Spleen (tissue), 11 donors: ENCODE measurements around the gene AVP. TPM values are rescaled to one million over a fixed set of nuclear protein-coding genes. Genes with fewer than 3 reads are reported as not detected.

Experiments used
- DNase-seq: peaks from one replicate; pipeline ENCODE4 v3.0.0-alpha.2; 2020
- H3K27ac ChIP-seq, 8 donors: fragments of 200-600 bp; sonication (generic) in 7 of 8; 1 replicate in 4 of 8; 2 replicates in 4 of 8; pipeline versions ENCODE4 v1.5.0 to v1.8.0; 2016 to 2021; ENCODE audit warnings: inconsistent platforms in 4 of 8, mild to moderate bottlenecking in 4 of 8, moderate library complexity in 1 of 8
- H3K27me3 ChIP-seq, 7 donors: fragments of 200-600 bp; sonication (generic) in 6 of 7; replicated peaks in 1 of 7; 1 replicate in 4 of 7; 2 replicates in 3 of 7; pipeline versions ENCODE4 v1.5.0 to v1.8.0; 2016 to 2021; ENCODE audit warnings: inconsistent platforms in 3 of 7, mild to moderate bottlenecking in 1 of 7
- H3K36me3 ChIP-seq, 6 donors: fragments of 200-600 bp; sonication (generic) in 5 of 6; 1 replicate in 4 of 6; 2 replicates in 2 of 6; pipeline versions ENCODE4 v1.5.0 to v1.8.0; 2016 to 2021; ENCODE audit warnings: inconsistent platforms in 2 of 6
- H3K4me1 ChIP-seq, 6 donors: fragments of 200-600 bp; sonication (generic) in 5 of 6; 1 replicate in 3 of 6; 2 replicates in 3 of 6; pipeline versions ENCODE4 v1.5.0 to v1.8.0; 2016 to 2021; ENCODE audit warnings: inconsistent platforms in 3 of 6
- H3K4me3 ChIP-seq, 8 donors: fragments of 200-600 bp; sonication (generic) in 7 of 8; 1 replicate in 4 of 8; 2 replicates in 4 of 8; pipeline versions ENCODE4 v1.5.0 to v1.8.0; 2016 to 2021; ENCODE audit warnings: inconsistent platforms in 4 of 8, mild to moderate bottlenecking in 4 of 8, moderate library complexity in 2 of 8
- H3K9me3 ChIP-seq, 8 donors: fragments of 200-600 bp; sonication (generic) in 7 of 8; 1 replicate in 4 of 8; 2 replicates in 4 of 8; pipeline versions ENCODE4 v1.5.0 to v1.8.0; 2016 to 2021; ENCODE audit warnings: inconsistent platforms in 4 of 8
- CTCF ChIP-seq, 11 experiments: fragments of 200-600 bp in 7 of 11; fragments of 450-650 bp in 4 of 11; sonication (generic) in 4 of 11; IDR thresholded peaks in 8 of 11; conservative IDR thresholded peaks in 3 of 11; 1 replicate in 7 of 11; 2 replicates in 4 of 11; pipeline versions ENCODE4 v1.4.0 to v1.8.0; 2016 to 2021; ENCODE audit warnings: antibody characterized with exemption in 11 of 11, inconsistent platforms in 4 of 11, mild to moderate bottlenecking in 1 of 11
- POLR2A ChIP-seq, 3 donors: fragments of 450-650 bp; IDR thresholded peaks; one replicate each; pipeline ENCODE4 v1.5.1; 2017; ENCODE audit warnings: antibody characterized with exemption in 3 of 3, mild to moderate bottlenecking in 1 of 3
- POLR2AphosphoS5 ChIP-seq, 3 donors: sonication (generic); formaldehyde crosslinking; IDR thresholded peaks; one replicate each; pipeline ENCODE4 v1.5.1; 2017; ENCODE audit warnings: antibody characterized with exemption in 3 of 3
- WGBS, 5 donors: extraction: QIAGEN DNeasy Blood & Tissue Kit in 3 of 5; methylation state at CpG; one replicate each; pipeline versions ENCODE4 v1.1.5 to v1.1.7; 2013 to 2018; 5-methylcytosine and 5-hydroxymethylcytosine counted together
- intact Hi-C: fragments of 100-400 bp; cut with DNase I; formaldehyde crosslinking; loops from one replicate; pipeline ENCODE4 v1.15.0; 2023; ENCODE audit warnings: low total_unique reads
- polyA plus RNA-seq, 3 donors: library from polyadenylated mRNA; stranded (reverse); fragments of 200-250 nt; gene quantifications; one replicate each; pipeline ENCODE4 v1.2.1, GENCODE V29; 2013
- total RNA-seq, 7 donors: library from RNA; depleted of rRNA in 3 of 7; stranded (reverse); fragments of >200 nt in 3 of 7; fragmentation: NEBNext Ultra II Directional in 4 of 7; extraction: Animal tissue kit (Norgen Biotek cat#: 25700) in 4 of 7; gene quantifications; one replicate each; pipeline versions ENCODE4 v1.1.0 to v1.2.1, GENCODE V29; 2016 to 2021
- donor health status: healthy with polysubstance abuse.
- donor health status: DM: no; HTN: no; CAD: no; lungs with moderate emphysema.
- donor health status: DM: no; HTN: no; CAD: no.
- donor health status: Bipolar disorder and iron deficiency.
- donor health status: healthy.
- donor health status: DM: no; HTN: no; CAD: no.
- donor health status: DM: yes; HTN: yes; CAD: no.

The AVP gene
- total and polyA plus RNA-seq, 10 donors: 2.2 TPM; not detected in 9

DNA sequence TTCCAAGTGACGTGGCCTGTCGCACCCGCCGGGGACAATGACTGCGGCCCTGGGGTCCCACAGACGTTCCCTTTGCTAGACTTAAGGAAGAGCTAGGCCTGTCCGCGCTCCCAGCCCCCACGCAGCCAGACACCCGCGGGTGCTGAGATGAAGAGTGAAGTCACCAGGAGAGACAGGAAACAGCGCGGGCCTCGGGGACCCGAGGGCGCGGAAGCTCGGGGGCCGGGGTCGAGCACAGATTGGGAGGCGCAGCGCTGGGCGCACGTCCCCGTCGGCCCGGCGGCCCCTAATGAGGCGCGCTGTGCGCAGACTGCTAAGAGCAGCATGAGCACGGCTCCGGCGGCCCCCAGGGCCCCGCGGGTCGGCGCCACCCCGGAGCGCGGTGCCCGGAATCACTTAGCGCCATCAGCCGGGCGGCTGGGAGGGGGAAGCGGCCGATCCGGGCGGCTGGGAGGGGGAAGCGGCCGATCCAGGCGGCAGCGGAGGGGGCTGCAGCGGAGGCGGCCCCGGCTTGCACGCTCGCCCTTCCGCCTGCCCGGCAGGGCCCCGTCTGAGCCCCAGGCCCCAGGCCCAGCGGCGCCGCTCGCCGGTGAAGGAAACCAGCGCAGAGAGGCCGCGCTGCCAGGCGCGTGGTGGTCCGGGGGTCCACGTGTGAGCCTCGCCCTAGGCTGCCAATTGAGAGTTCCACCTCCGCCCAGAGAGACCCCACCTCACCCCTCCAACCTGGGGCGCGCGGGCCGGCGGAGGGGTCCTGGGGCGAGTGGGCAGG is 8.3 kb upstream of the AVP start:
- peak; percentile 83 for DNase-seq
- 6 to 8% (median 7%) methylated on average over 32 to 81 of the region's 81 CpGs for WGBS, 5 donors
- Histone ChIP-seq H3K27me3 (peaks cover 0 to 62% (median 23%) of the 10 kb centered on the region in 7 donors), H3K36me3 (no peaks in the 10 kb centered on the region), H3K9me3 (no peaks in the 10 kb centered on the region), H3K4me3 (peak overlapping the region; percentile 19 to 68 (median 40)), H3K27ac (peak overlapping the region in 6 of 8 donors; percentile 20 to 69 (median 42)), H3K4me1 (peaks cover 0 to 25% (median 15%) of the 10 kb centered on the region in 6 donors)
- intact Hi-C loops: no loop called here
- TF ChIP-seq POLR2AphosphoS5 (IDR thresholded peaks at IDR 0.05) (peak in 2 of 3 donors; percentile 30 to 51), CTCF (IDR thresholded peaks at IDR 0.05 in 8 of 11, conservative IDR thresholded peaks at IDR 0.05 in 3 of 11) (no peak), POLR2A (IDR thresholded peaks at IDR 0.05) (no peak)

- Histone ChIP-seq H3K27ac (no peak overlapping the region), H3K27me3 (peaks cover 0 to 61% (median 23%) of the 10 kb centered on the region in 7 donors), H3K4me1 (peaks cover 0 to 25% (median 15%) of the 10 kb centered on the region in 6 donors), H3K36me3 (no peaks in the 10 kb centered on the region), H3K9me3 (no peaks in the 10 kb centered on the region), H3K4me3 (no peak overlapping the region)
- no peak for DNase-seq
- TF ChIP-seq POLR2AphosphoS5 (IDR thresholded peaks at IDR 0.05) (no peak), CTCF (IDR thresholded peaks at IDR 0.05 in 8 of 11, conservative IDR thresholded peaks at IDR 0.05 in 3 of 11) (no peak), POLR2A (IDR thresholded peaks at IDR 0.05) (no peak)
- intact Hi-C loops: no loop called here
- 0 to 7% (median 0%) methylated on average over 1 of the region's 1 CpG for WGBS, 5 donors
Measured at GRCh38 chr20:3090565-3090964, 6.0 kb upstream of the AVP start.

GRCh38 chr20:3088031-3088430 is 3.5 kb upstream of the AVP start:
- no peak for DNase-seq
- no peak overlapping the region for H3K27ac ChIP-seq
- H3K36me3 ChIP-seq: no peaks in the 10 kb centered on the region
- 81 to 89% (median 85%) methylated on average over 7 of the region's 7 CpGs for WGBS, 5 donors
- H3K9me3 ChIP-seq: no peaks in the 10 kb centered on the region
- no peak overlapping the region for H3K4me3 ChIP-seq
- peaks cover 4 to 73% (median 34%) of the 10 kb centered on the region in 7 donors for H3K27me3 ChIP-seq
- intact Hi-C loops: no loop called here
- no peak for TF ChIP-seq CTCF (IDR thresholded peaks at IDR 0.05 in 8 of 11, conservative IDR thresholded peaks at IDR 0.05 in 3 of 11)
- TF ChIP-seq POLR2A (IDR thresholded peaks at IDR 0.05): no peak
- TF ChIP-seq POLR2AphosphoS5 (IDR thresholded peaks at IDR 0.05): no peak
- peaks cover 0 to 28% (median 13%) of the 10 kb centered on the region in 6 donors for H3K4me1 ChIP-seq

GRCh38 chr20:3085571-3086072 is 1.1 kb upstream of the AVP start:
- intact Hi-C loops: no loop called here
- WGBS, 5 donors: 84 to 98% (median 94%) methylated on average over 3 to 8 of the region's 8 CpGs
- Histone ChIP-seq H3K27ac (no peak overlapping the region), H3K4me1 (peaks cover 3 to 29% (median 18%) of the 10 kb centered on the region in 6 donors), H3K4me3 (no peak overlapping the region), H3K36me3 (no peaks in the 10 kb centered on the region), H3K9me3 (no peaks in the 10 kb centered on the region), H3K27me3 (peaks cover 4 to 73% (median 43%) of the 10 kb centered on the region in 7 donors)
- no peak for DNase-seq
- TF ChIP-seq CTCF (IDR thresholded peaks at IDR 0.05 in 8 of 11, conservative IDR thresholded peaks at IDR 0.05 in 3 of 11) (no peak), POLR2A (IDR thresholded peaks at IDR 0.05) (no peak), POLR2AphosphoS5 (IDR thresholded peaks at IDR 0.05) (no peak)
